DMS53 treated with DMSO at 0.1 percent for 48 hours (cell line): Measurements from ENCODE around the gene SEMA6A.
A peak's percentile ranks its signal among the peaks of the same experiment; 100 is the strongest.

ENCODE experiments used
- DNase-seq: peaks from one replicate; lab custom pipeline; 2025; ENCODE audit not compliant: unreplicated experiment; lab: John Stamatoyannopoulos, UW

Gene SEMA6A

GRCh38 chr5:116442931-116443551 is 131.6 kb downstream of the SEMA6A start:
- DNase-seq: no peak

GRCh38 chr5:116442095-116442534 is 132.5 kb downstream of the SEMA6A start:
- DNase-seq: peak; percentile 21

- peak; percentile 56 for DNase-seq
Measured at GRCh38 chr5:116441223-116441622, 133.4 kb downstream of the SEMA6A start.

- no peak for DNase-seq
Measured at GRCh38 chr5:116440457-116441001, 134.1 kb downstream of the SEMA6A start.

- no peak for DNase-seq
Measured at GRCh38 chr5:116439905-116440304, 134.7 kb downstream of the SEMA6A start.

GRCh38 chr5:116438979-116439554 is 135.6 kb downstream of the SEMA6A start:
- DNase-seq: no peak

- no peak for DNase-seq
Measured at GRCh38 chr5:116437922-116438578, 136.6 kb downstream of the SEMA6A start.

- no peak for DNase-seq
Measured at GRCh38 chr5:116437351-116437705, 137.3 kb downstream of the SEMA6A start.

- DNase-seq: no peak
Measured at GRCh38 chr5:116436674-116437350, 137.8 kb downstream of the SEMA6A start.

- DNase-seq: no peak
Measured at GRCh38 chr5:116428966-116429365, 145.7 kb downstream of the SEMA6A start.

GRCh38 chr5:116428413-116428812 is 146.2 kb downstream of the SEMA6A start:
- no peak for DNase-seq

- no peak for DNase-seq
Measured at GRCh38 chr5:116424951-116425350, 149.7 kb downstream of the SEMA6A start.

GRCh38 chr5:116424258-116424615 is 150.4 kb downstream of the SEMA6A start:
- DNase-seq: no peak

GRCh38 chr5:116423587-116424257 is 150.9 kb downstream of the SEMA6A start:
- DNase-seq: no peak

- no peak for DNase-seq
Measured at GRCh38 chr5:116423141-116423540, 151.5 kb downstream of the SEMA6A start.

GRCh38 chr5:116421080-116421629 is 153.5 kb downstream of the SEMA6A start:
- DNase-seq: no peak

- no peak for DNase-seq
Measured at GRCh38 chr5:116420540-116420939, 154.1 kb downstream of the SEMA6A start.

GRCh38 chr5:116419258-116419657 is 155.4 kb downstream of the SEMA6A start:
- no peak for DNase-seq

- no peak for DNase-seq
Measured at GRCh38 chr5:116418774-116419173, 155.8 kb downstream of the SEMA6A start.

GRCh38 chr5:116418016-116418415 is 156.6 kb downstream of the SEMA6A start:
- DNase-seq: no peak

- no peak for DNase-seq
Measured at GRCh38 chr5:116415989-116416388, 158.6 kb downstream of the SEMA6A start.
